Measurements from ENCODE around the gene PGM2. TPM values are rescaled to one million over a fixed set of nuclear protein-coding genes. Genes with fewer than 3 reads are reported as not detected.

The PGM2 gene
- total RNA-seq, 1 donor from 2014 or later, result 7.3 TPM

- no peak for DNase-seq (ENCODE audit: low read depth)
Measured at GRCh38 chr4:37862961-37863360, 36.5 kb downstream of the PGM2 start.

- peak; percentile 60 for DNase-seq (ENCODE audit: low read depth)
Measured at GRCh38 chr4:37864786-37865185, 38.3 kb downstream of the PGM2 start.

- peak; percentile 73 for DNase-seq (ENCODE audit: low read depth)
Measured at GRCh38 chr4:37865450-37865849, 39.0 kb downstream of the PGM2 start.

DNA sequence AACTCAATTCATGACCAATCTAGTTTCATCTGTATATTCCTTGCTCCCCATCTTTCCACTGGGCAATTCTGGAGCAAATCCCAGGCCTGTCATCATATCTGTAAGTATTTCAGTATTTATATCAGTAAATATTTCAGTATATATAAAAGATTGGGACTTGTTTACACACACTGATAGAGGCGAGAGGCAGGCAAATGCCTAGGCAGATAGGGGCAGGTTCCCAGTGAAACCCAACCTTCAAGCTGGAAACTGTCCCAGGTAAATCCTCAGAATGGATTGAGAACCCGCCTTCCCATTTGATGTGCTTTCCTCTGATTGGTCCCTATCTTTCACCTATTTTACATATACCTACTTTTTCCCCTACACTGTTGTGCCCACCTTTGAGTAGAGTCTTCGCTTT is 40.6 kb downstream of the PGM2 start:
- no peak for DNase-seq (ENCODE audit: low read depth)

DNA sequence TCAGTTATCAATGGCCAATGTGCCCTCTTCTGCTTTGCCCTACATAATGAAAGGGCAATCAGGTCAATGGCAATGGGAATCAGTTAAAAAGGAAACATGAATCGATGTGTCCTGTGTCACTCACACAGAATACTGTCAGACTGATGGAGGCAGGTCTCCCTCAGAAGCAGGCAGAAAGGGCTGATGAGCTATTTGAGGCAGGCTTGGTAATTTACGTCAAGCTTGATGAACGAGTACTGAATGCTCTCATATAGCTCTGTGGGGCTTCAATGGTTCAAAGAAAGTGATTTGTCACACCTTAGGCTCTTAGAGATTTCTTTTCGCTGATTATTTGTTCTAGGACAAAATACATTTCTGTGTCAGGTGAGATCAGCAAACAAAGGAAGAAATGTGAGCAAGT is 41.8 kb downstream of the PGM2 start:
- no peak for DNase-seq (ENCODE audit: low read depth)

DNA sequence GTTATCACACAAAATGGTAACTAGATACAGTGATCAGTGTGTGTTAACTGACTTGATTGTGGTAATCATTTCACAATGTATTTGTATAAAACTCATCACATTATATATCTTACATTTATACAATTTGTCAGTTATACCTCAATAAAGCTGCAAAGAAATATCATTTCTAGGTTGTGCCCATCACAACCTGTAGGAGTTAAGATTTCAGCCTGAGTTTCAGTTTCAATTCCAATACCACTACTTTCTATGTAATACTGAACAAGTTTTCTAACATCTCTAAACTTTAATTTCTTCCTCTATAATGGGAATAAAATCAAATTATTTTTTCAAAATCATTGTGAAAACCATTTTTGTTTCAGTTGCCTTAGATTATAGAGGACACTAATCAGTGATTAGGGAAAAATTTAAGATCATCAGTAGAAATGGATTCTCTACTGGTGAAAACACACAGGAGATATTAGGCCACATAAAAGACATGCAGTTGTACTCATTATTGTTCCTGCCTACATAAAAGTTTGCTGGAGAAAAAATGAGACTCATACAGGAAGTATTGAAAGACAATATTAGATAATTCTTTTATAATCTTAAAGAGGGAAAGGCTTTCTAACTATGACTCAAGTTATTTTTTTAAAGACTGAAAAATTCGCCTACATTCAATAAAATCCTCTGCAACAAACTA is 46.0 kb downstream of the PGM2 start:
- DNase-seq (ENCODE audit: low read depth), result no peak

DNA sequence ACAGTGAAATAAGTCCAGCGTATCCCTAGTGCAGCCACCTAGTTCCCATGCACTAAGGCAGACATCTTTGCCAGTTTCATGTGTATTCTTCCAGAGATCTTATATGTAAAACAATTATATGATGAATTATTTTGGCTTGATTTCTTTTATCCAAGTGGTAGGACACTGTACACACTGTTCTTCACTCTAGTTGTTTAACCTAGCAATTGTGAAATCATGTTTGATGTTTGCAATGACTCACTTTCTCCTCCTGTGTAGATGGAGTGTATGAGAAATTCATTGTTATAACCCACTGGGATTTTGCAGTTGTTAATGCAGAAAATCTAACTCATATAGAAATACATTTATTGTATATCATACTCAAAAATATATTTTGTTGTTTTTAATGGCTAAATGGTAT is 46.9 kb downstream of the PGM2 start:
- DNase-seq (ENCODE audit: low read depth), result no peak

- DNase-seq (ENCODE audit: low read depth), result no peak
Measured at GRCh38 chr4:37876156-37876555, 49.7 kb downstream of the PGM2 start.

GRCh38 chr4:37879365-37879764 is 52.9 kb downstream of the PGM2 start:
- no peak for DNase-seq (ENCODE audit: low read depth)

DNA sequence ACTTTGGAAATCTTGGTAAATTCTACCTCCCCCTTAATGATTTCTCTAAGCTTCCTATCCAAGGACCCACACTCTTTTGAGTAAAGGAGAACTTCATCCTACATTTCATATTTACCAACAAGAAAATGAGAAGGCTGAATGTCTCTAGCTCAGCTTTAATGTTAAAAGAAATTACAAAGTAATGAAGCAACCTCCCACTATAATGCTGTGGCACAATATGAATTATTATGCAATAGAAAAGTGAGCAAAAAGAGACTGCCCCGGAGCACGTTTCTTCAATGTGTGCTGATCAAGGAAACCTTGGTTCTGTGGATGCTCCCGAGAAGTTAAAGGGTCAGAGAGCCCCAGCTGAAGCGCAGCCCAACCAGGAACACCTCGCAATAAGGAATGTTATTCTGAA is 55.3 kb downstream of the PGM2 start:
- no peak for DNase-seq (ENCODE audit: low read depth)

DNA sequence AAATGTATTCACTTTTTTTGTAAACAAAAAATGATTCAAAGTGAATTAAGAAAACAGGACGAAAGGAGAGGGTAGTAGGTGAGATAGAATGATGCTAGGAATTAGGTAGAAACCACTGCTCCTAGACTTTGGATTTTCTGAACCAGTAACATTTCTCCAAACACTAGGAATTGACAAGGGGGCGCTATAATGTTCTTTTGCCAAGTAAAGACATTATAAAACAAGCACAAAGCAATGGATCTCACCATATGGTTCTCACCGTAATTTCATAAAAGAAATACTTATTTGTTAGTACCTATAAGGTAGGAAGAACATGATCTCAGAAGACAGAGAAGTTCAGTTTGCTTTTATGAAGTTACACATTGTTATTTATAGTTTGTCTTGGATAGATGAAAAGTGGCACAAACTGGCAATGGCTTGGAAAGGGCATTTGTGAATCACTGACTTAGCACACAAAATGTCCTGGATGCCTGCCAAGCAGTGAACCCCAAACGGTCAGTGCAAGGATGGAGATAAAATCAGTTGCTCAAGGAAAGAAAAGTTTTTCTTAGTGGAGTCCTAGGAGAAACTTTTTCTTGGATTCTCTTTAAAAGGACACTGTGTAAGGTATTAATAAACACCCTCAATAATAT is 56.3 kb downstream of the PGM2 start:
- peak; percentile 26 for DNase-seq (ENCODE audit: low read depth)

GRCh38 chr4:37884855-37885487 is 58.5 kb downstream of the PGM2 start:
- no peak for DNase-seq (ENCODE audit: low read depth)

- no peak for DNase-seq (ENCODE audit: low read depth)
Measured at GRCh38 chr4:37885496-37885895, 59.0 kb downstream of the PGM2 start.

GRCh38 chr4:37889849-37890800 is 63.6 kb downstream of the PGM2 start:
- peak; percentile 82 for DNase-seq (ENCODE audit: low read depth)

- peak; percentile 80 for DNase-seq (ENCODE audit: low read depth)
Measured at GRCh38 chr4:37890801-37891259, 64.3 kb downstream of the PGM2 start, which contains the start of gene TBC1D1. Gene TBC1D1, plus strand, starts transcription at chr4:37891084. Its CDS starts 11,012 bp downstream, at chr4:37902096.

DNA sequence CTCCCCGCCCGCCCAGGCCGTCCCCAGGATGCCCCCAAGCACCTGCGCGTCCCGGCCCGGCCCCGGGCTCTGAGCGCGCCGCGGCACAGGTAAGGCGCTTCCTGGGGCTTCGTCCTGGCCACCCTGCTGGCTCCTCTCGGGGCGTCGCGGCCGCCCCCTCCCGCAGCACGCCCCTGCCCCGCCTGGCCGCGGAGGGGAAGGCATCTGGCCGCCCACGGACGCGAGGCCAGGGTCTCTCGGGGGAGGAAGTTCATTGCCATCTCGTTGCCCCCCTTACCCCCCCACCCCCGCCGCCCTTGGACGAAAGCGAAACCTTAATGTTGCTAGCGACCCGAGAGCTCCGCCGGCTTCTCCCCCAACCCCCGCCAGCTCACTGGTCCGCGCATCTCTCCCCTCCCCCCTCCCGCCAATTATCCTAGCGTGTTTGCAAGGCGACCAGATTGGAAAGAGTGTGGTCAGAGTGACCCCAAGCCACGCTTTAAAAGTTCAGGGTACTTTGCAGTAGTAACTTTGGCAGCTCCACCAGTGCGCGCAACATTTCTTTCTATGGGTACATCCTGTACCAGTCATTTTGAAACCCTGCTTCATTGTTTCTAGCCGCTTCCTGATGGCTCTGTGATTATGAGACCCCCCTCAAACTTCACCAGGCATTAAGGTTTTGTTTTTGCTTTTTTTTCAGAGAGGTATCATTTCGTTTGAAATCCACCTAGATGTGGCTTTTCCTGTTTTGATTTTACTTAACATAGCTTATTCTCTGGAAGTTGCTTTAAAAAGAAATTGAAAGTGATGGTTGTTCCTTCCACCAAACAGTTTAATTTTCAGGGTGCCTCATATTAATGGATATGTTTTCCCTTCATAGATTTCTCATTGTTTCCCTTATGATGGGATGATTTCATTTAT is 65.0 kb downstream of the PGM2 start:
- DNase-seq (ENCODE audit: low read depth), result peak; percentile 45

DNA sequence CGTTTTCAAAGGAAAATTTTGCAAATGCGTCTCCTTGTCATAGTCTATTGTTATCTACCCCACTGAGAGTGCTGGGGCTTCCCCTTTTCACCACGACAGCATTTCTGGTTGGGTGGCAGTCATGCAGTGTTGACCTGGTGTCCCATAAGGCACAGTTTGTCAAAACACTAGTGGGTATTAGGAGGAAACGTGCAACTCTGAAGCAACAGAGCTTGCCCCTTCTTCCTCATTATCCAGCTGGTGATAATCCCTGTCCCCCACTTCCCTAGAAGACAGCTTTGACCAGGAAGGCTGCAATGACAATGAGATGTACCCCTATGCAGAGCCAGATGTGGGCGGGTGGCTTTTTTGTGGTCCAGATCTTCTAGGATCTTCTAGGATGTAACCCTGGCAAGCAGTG is 66.2 kb downstream of the PGM2 start:
- peak; percentile 25 for DNase-seq (ENCODE audit: low read depth)

DNA sequence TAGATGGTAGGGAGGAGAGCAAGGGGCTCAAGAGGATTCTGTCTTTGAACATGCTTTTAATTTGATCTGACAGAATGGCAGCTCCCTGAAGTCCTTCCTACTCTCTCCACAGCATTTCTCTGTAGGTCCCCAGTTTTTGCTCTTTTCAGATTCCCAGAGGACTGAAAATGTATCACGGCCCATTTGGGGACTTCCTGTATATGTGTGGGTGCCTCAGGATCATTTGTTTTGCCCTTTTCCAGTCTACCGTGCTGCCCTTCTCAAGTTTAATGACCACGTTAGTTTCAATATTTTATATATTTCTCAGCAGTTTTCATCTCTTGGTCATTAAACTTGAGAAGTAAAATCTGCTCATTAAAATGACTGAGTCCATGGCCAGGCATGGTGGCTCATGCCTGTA is 66.7 kb downstream of the PGM2 start:
- DNase-seq (ENCODE audit: low read depth), result no peak

DNA sequence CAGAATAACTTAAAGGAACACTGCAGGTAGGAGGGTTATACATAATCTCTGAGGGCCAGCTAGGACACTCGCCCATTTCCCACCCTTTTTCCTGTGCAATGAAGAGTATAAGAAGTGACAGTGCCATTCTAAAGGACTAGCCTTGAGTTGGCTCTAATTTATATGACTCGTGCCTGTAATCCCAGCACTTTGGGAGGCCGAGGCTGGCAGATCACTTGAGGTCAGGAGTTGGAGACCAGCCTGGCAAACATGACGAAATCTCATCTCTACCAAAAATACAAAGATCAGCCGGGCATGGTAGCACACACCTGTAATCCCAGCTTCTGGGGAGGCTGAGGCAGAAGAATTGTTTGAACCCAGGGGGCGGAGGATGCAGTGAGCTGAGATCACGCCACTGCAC is 68.8 kb downstream of the PGM2 start:
- DNase-seq (ENCODE audit: low read depth), result no peak

- no peak for DNase-seq (ENCODE audit: low read depth)
Measured at GRCh38 chr4:37896206-37896860, 69.8 kb downstream of the PGM2 start.
